Stimulated activated CD4-positive, alpha-beta T cell treated with anti-CD3 and anti-CD28 coated beads, Interleukin-2, amount 100 ng/mL, for 24 hours (primary cell): ENCODE measurements around the gene HYDIN.
"Not testable (repeated sequence)": the region's sequence is repeated elsewhere in the genome, so short reads cannot be mapped to it uniquely, and the experiment has no call there.

Source experiments
- DNase-seq, 2 donors: peaks; one replicate each; pipeline ENCODE4 v3.0.0-alpha.2; 2020

HYDIN gene

GRCh38 chr16:70987019-70987715, 243.4 kb downstream of the HYDIN start:
- not testable (repeated sequence) for DNase-seq

GRCh38 chr16:70984675-70985074, 245.8 kb downstream of the HYDIN start:
- DNase-seq: not testable (repeated sequence)

- not testable (repeated sequence) for DNase-seq
These were observed 262.2 kb downstream of the HYDIN start for GRCh38 chr16:70968332-70968731.

GRCh38 chr16:70960169-70960568, 270.4 kb downstream of the HYDIN start:
- DNase-seq: not testable (repeated sequence)

- DNase-seq: not testable (repeated sequence)
These were observed 275.6 kb downstream of the HYDIN start for GRCh38 chr16:70954922-70955321.

- DNase-seq: not testable (repeated sequence)
These were observed 276.7 kb downstream of the HYDIN start for GRCh38 chr16:70953824-70954223.

- DNase-seq: not testable (repeated sequence)
These were observed 287.0 kb downstream of the HYDIN start for GRCh38 chr16:70943551-70943950.

- DNase-seq: not testable (repeated sequence)
These were observed 290.7 kb downstream of the HYDIN start for GRCh38 chr16:70939690-70940359.

GRCh38 chr16:70936781-70937525, 293.6 kb downstream of the HYDIN start:
- DNase-seq: not testable (repeated sequence)

GRCh38 chr16:70935325-70935724, 295.2 kb downstream of the HYDIN start:
- not testable (repeated sequence) for DNase-seq

GRCh38 chr16:70933746-70934145, 296.8 kb downstream of the HYDIN start:
- DNase-seq: not testable (repeated sequence)

GRCh38 chr16:70930757-70931156, 299.8 kb downstream of the HYDIN start:
- DNase-seq: not testable (repeated sequence)

- not testable (repeated sequence) for DNase-seq
These were observed 308.4 kb downstream of the HYDIN start for GRCh38 chr16:70922164-70922563.

GRCh38 chr16:70920661-70921060, 309.9 kb downstream of the HYDIN start:
- DNase-seq: not testable (repeated sequence)

GRCh38 chr16:70888208-70888607, 342.3 kb downstream of the HYDIN start:
- DNase-seq: not testable (repeated sequence)

- not testable (repeated sequence) for DNase-seq
These were observed 345.9 kb downstream of the HYDIN start for GRCh38 chr16:70884652-70885051.

- DNase-seq: not testable (repeated sequence)
These were observed 348.2 kb downstream of the HYDIN start for GRCh38 chr16:70882311-70882710.

- DNase-seq: not testable (repeated sequence)
These were observed 352.6 kb downstream of the HYDIN start for GRCh38 chr16:70877895-70878294.

- DNase-seq: not testable (repeated sequence)
These were observed 354.1 kb downstream of the HYDIN start for GRCh38 chr16:70876442-70876841.

GRCh38 chr16:70864698-70865097, 365.8 kb downstream of the HYDIN start:
- not testable (repeated sequence) for DNase-seq

- not testable (repeated sequence) for DNase-seq
These were observed 368.5 kb downstream of the HYDIN start for GRCh38 chr16:70861996-70862395.

- DNase-seq: not testable (repeated sequence)
These were observed 379.2 kb downstream of the HYDIN start for GRCh38 chr16:70851299-70851698.

- not testable (repeated sequence) for DNase-seq
These were observed 406.9 kb downstream of the HYDIN start for GRCh38 chr16:70823498-70824118.
